Lower leg skin (tissue), 4 donors: ENCODE data around the gene TMEM94. TPM values are rescaled to one million over a fixed set of nuclear protein-coding genes. Genes with fewer than 3 reads are reported as not detected.

Experiments
- DNase-seq, 2 donors: peaks; one replicate each; pipeline ENCODE4 v3.0.0-alpha.2; 2019; ENCODE audit warnings: low spot score in 2 of 2
- H3K4me3 ChIP-seq: fragments of 200-600 bp; sonication (generic); 2 replicates; pipeline ENCODE4 v1.5.1; 2017; ENCODE audit warnings: mild to moderate bottlenecking, low read depth; ENCODE audit not compliant: poor library complexity, severe bottlenecking
- CTCF ChIP-seq, 3 donors: fragments of 450-650 bp; IDR thresholded peaks; one replicate each; pipeline ENCODE4 v1.5.1; 2016; ENCODE audit warnings: antibody characterized with exemption in 3 of 3, mild to moderate bottlenecking in 3 of 3, moderate library complexity in 2 of 3
- POLR2A ChIP-seq, 2 donors: fragments of 450-650 bp; IDR thresholded peaks; one replicate each; pipeline ENCODE4 v1.6.1; 2016 to 2017; ENCODE audit warnings: antibody characterized with exemption in 2 of 2, mild to moderate bottlenecking in 1 of 2, moderate library complexity in 1 of 2
- WGBS, 2 donors: methylation state at CpG; one replicate each; pipeline ENCODE4 v1.1.5; 2018; 5-methylcytosine and 5-hydroxymethylcytosine counted together
- intact Hi-C: fragments of 100-400 bp; cut with DNase I; formaldehyde crosslinking; loops from one replicate; pipeline ENCODE4 v1.15.0; 2023; ENCODE audit warnings: low total_unique reads
- total RNA-seq, 4 donors: library from RNA; depleted of rRNA; stranded (reverse); fragments of >200 nt; gene quantifications; one replicate each; pipeline ENCODE4 v1.1.0, GENCODE V29; 2016

Gene TMEM94
- total RNA-seq, 4 donors from 2014 or later: 39.3 to 103 (median 79.0) TPM

GRCh38 chr17:75535871-75536270 lies 79.4 kb downstream of the TMEM94 start:
- TF ChIP-seq POLR2A (IDR thresholded peaks at IDR 0.05) (no peak), CTCF (IDR thresholded peaks at IDR 0.05) (no peak)
- intact Hi-C loops: no loop called here
- 91 to 96% methylated on average over 8 of the region's 8 CpGs for WGBS, 2 donors
- DNase-seq: no peak
- no peak overlapping the region for H3K4me3 ChIP-seq

GRCh38 chr17:75536366-75536765 lies 79.9 kb downstream of the TMEM94 start:
- 81 to 87% methylated on average over 10 of the region's 10 CpGs for WGBS, 2 donors
- no peak overlapping the region for H3K4me3 ChIP-seq
- DNase-seq: no peak
- TF ChIP-seq CTCF (IDR thresholded peaks at IDR 0.05) (no peak), POLR2A (IDR thresholded peaks at IDR 0.05) (no peak)
- intact Hi-C loops: no loop called here

GRCh38 chr17:75539967-75540729 lies 83.7 kb downstream of the TMEM94 start:
- intact Hi-C loops: no loop called here
- H3K4me3 ChIP-seq: no peak overlapping the region
- DNase-seq: no peak
- WGBS, 2 donors: 67 to 75% methylated on average over 12 to 13 of the region's 13 CpGs
- TF ChIP-seq CTCF (IDR thresholded peaks at IDR 0.05) (no peak), POLR2A (IDR thresholded peaks at IDR 0.05) (no peak)

GRCh38 chr17:75540923-75541503 lies 84.6 kb downstream of the TMEM94 start:
- no peak for DNase-seq
- intact Hi-C loops: no loop called here

GRCh38 chr17:75542229-75542628 lies 85.8 kb downstream of the TMEM94 start:
- 92 to 93% methylated on average over 8 of the region's 8 CpGs for WGBS, 2 donors
- H3K4me3 ChIP-seq: no peak overlapping the region
- TF ChIP-seq POLR2A (IDR thresholded peaks at IDR 0.05): no peak
- no peak for TF ChIP-seq CTCF (IDR thresholded peaks at IDR 0.05)
- DNase-seq: no peak
- intact Hi-C loops: no loop called here

More at GRCh38 chr17:75540923-75541503, 84.6 kb downstream of the TMEM94 start:
- no peak for TF ChIP-seq CTCF (IDR thresholded peaks at IDR 0.05)
- no peak for TF ChIP-seq POLR2A (IDR thresholded peaks at IDR 0.05)
- WGBS, 2 donors: 61% methylated on average over 4 of the region's 4 CpGs
- no peak overlapping the region for H3K4me3 ChIP-seq
